Measurements from ENCODE around the gene UNC45B.
"Not testable (repeated sequence)": the region's sequence is repeated elsewhere in the genome, so short reads cannot be mapped to it uniquely, and the experiment has no call there.

The UNC45B gene

GRCh38 chr17:35174835-35175334, 27.3 kb downstream of the UNC45B start:
- no peak for DNase-seq

- no peak for DNase-seq
Measured at GRCh38 chr17:35175638-35176415, 28.2 kb downstream of the UNC45B start.

- DNase-seq = no peak
Measured at GRCh38 chr17:35176897-35177296, 29.3 kb downstream of the UNC45B start.

GRCh38 chr17:35179379-35179778, 31.8 kb downstream of the UNC45B start:
- DNase-seq = not testable (repeated sequence)

GRCh38 chr17:35183332-35183731, 35.7 kb downstream of the UNC45B start:
- no peak for DNase-seq

GRCh38 chr17:35184274-35184673, 36.7 kb downstream of the UNC45B start:
- no peak for DNase-seq

- no peak for DNase-seq
Measured at GRCh38 chr17:35185849-35186248, 38.2 kb downstream of the UNC45B start.

GRCh38 chr17:35187481-35187880, 39.9 kb downstream of the UNC45B start:
- DNase-seq = no peak

GRCh38 chr17:35188111-35188510, 40.5 kb downstream of the UNC45B start:
- DNase-seq = no peak

GRCh38 chr17:35189291-35189690, 41.7 kb downstream of the UNC45B start:
- DNase-seq = no peak

- no peak for DNase-seq
Measured at GRCh38 chr17:35191001-35191695, 43.5 kb downstream of the UNC45B start.

- DNase-seq = no peak
Measured at GRCh38 chr17:35192708-35193107, 45.1 kb downstream of the UNC45B start.

GRCh38 chr17:35194001-35194400, 46.4 kb downstream of the UNC45B start, which contains the start of gene SLC35G3:
Gene SLC35G3 (minus strand): TSS chr17:35194393. CDS start chr17:35194307, 86 bp downstream.
- not testable (repeated sequence) for DNase-seq

- not testable (repeated sequence) for DNase-seq
Measured at GRCh38 chr17:35195062-35195461, 47.4 kb downstream of the UNC45B start.

- not testable (repeated sequence) for DNase-seq
Measured at GRCh38 chr17:35202582-35202981, 55.0 kb downstream of the UNC45B start.

GRCh38 chr17:35210741-35211140, 63.1 kb downstream of the UNC45B start:
- no peak for DNase-seq

- no peak for DNase-seq
Measured at GRCh38 chr17:35212668-35213067, 65.1 kb downstream of the UNC45B start.

- no peak for DNase-seq
Measured at GRCh38 chr17:35213412-35213940, 65.9 kb downstream of the UNC45B start.

- DNase-seq = no peak
Measured at GRCh38 chr17:35214192-35214591, 66.6 kb downstream of the UNC45B start.

- DNase-seq = peak; percentile 59
Measured at GRCh38 chr17:35214631-35215273, 67.1 kb downstream of the UNC45B start.

GRCh38 chr17:35217107-35217506, 69.5 kb downstream of the UNC45B start:
- DNase-seq = no peak

- no peak for DNase-seq
Measured at GRCh38 chr17:35218915-35219314, 71.3 kb downstream of the UNC45B start.

GRCh38 chr17:35222452-35222851, 74.8 kb downstream of the UNC45B start:
- DNase-seq = no peak

Measured in stimulated activated CD8-positive, alpha-beta memory T cell treated with anti-CD3 and anti-CD28 coated beads, Interleukin-4, amount 100 ng/mL, for 48 hours (primary cell).